Activated CD8-positive, alpha-beta T cell treated with anti-CD3 and anti-CD28 coated beads for 36 hours (primary cell): ENCODE results near the gene WHRN. TPM values are rescaled to one million over a fixed set of nuclear protein-coding genes. Genes with fewer than 3 reads are reported as not detected.

Experiments
- ATAC-seq: fragments of 200-7000 bp; cut with Tn5 transposase; one replicate; pipeline ENCODE4 v1.10.0; 2021; ENCODE audit warnings: mild to moderate bottlenecking, moderate library complexity
- CTCF ChIA-PET: fragments of 350-600 bp; sonication (Branson Sonifier 250); formaldehyde crosslinking; loops from one replicate; lab custom pipeline; 2021; ENCODE audit warnings: antibody characterized with exemption; lab: Charles Lee
- POLR2A ChIA-PET: fragments of 350-600 bp; sonication (Branson Sonifier 250); formaldehyde crosslinking; loops from one replicate; lab custom pipeline; 2021; ENCODE audit warnings: antibody characterized with exemption; lab: Charles Lee
- DNase-seq: peaks from one replicate; pipeline ENCODE4 v3.0.0-alpha.2; 2020
- H3K27ac Mint-ChIP-seq: one replicate; pipeline ENCODE4 v1.8.0; 2021; ENCODE audit warnings: mild to moderate bottlenecking, mixed read lengths
- H3K27me3 Mint-ChIP-seq: one replicate; pipeline ENCODE4 v1.8.0; 2021; ENCODE audit warnings: mixed read lengths
- H3K36me3 Mint-ChIP-seq: one replicate; pipeline ENCODE4 v1.8.0; 2021; ENCODE audit warnings: low read depth, mixed read lengths
- H3K4me1 Mint-ChIP-seq: one replicate; pipeline ENCODE4 v1.8.0; 2021; ENCODE audit warnings: low read depth, mixed read lengths
- H3K4me3 Mint-ChIP-seq: one replicate; pipeline ENCODE4 v1.8.0; 2021; ENCODE audit warnings: mild to moderate bottlenecking, moderate library complexity, mixed read lengths
- H3K9me3 Mint-ChIP-seq: one replicate; pipeline ENCODE4 v1.8.0; 2021; ENCODE audit warnings: mixed read lengths
- intact Hi-C: fragments of 100-400 bp; cut with micrococcal nuclease; formaldehyde crosslinking; loops from one replicate; pipeline ENCODE4 v1.10.0; 2022
- total RNA-seq, 2 experiments: library from RNA; stranded (reverse); gene quantifications; one replicate each; pipeline ENCODE4 v1.2.3, GENCODE V29; 2021
- TF ChIP-seq, protein P1 (sequence below): fragments of 200-600 bp; IDR thresholded peaks from one replicate; pipeline ENCODE4 v1.8.0; 2022; ENCODE audit warnings: antibody characterized with exemption, mild to moderate bottlenecking

Gene WHRN
- total RNA-seq, 2 experiments from 2014 or later, result 12.6 to 14.9 TPM

DNA sequence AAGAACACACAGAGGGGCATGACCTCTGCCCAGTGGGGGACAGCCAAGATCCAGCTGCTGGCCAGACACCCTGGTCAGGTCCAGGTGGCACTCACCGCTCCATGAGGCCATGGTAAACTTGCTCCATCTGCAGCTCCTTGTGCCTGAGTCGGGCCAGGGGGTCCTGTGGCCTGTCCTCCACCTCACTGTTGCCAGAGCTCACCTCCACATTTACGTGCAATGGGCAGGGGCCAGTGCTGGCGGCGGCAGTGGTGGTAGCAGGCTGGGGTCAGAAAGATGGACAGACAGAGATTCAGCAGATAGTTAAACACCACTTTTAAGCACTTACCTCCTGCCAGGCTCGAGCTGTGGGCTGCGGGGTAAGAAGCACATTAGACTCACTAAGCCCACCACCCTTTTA is 145.5 kb downstream of the WHRN start:
- POLR2A ChIA-PET, result interaction anchor here (1.0 to 1.3 kb wide), 4 partner anchors 9 to 28 kb away, joined by 4 read pairs; partner anchors contain the start of gene AKNA
- TF ChIP-seq, protein P1, sequence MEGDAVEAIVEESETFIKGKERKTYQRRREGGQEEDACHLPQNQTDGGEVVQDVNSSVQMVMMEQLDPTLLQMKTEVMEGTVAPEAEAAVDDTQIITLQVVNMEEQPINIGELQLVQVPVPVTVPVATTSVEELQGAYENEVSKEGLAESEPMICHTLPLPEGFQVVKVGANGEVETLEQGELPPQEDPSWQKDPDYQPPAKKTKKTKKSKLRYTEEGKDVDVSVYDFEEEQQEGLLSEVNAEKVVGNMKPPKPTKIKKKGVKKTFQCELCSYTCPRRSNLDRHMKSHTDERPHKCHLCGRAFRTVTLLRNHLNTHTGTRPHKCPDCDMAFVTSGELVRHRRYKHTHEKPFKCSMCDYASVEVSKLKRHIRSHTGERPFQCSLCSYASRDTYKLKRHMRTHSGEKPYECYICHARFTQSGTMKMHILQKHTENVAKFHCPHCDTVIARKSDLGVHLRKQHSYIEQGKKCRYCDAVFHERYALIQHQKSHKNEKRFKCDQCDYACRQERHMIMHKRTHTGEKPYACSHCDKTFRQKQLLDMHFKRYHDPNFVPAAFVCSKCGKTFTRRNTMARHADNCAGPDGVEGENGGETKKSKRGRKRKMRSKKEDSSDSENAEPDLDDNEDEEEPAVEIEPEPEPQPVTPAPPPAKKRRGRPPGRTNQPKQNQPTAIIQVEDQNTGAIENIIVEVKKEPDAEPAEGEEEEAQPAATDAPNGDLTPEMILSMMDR, result no peak
- Mint-ChIP-seq H3K27me3 (no peaks in the 10 kb centered on the region), H3K4me3 (no peak overlapping the region), H3K4me1 (peaks cover 64% of the 10 kb centered on the region), H3K36me3 (peaks cover 80% of the 10 kb centered on the region), H3K9me3 (no peaks in the 10 kb centered on the region), H3K27ac (peak overlapping the region; percentile 97)
- DNase-seq (no peak), ATAC-seq (no peak)
- CTCF ChIA-PET, result no interaction called here
- intact Hi-C loops, result no loop called here

- Mint-ChIP-seq H3K27me3 (no peaks in the 10 kb centered on the region), H3K4me1 (peaks cover 52% of the 10 kb centered on the region), H3K4me3 (no peak overlapping the region), H3K36me3 (peaks cover 71% of the 10 kb centered on the region), H3K27ac (peak overlapping the region; percentile 97), H3K9me3 (no peaks in the 10 kb centered on the region)
- intact Hi-C loops, result no loop called here
- CTCF ChIA-PET, result no interaction called here
- TF ChIP-seq, protein P1, result no peak
- DNase-seq, result no peak
- no peak for ATAC-seq
- POLR2A ChIA-PET, result interaction anchor here (1.0 to 4.2 kb wide), 4 partner anchors 10 to 38 kb away, joined by 3 to 21 read pairs (median 4); no protein-coding TSS in a partner anchor
These were observed 147.4 kb downstream of the WHRN start for GRCh38 chr9:114357911-114358328.

DNA sequence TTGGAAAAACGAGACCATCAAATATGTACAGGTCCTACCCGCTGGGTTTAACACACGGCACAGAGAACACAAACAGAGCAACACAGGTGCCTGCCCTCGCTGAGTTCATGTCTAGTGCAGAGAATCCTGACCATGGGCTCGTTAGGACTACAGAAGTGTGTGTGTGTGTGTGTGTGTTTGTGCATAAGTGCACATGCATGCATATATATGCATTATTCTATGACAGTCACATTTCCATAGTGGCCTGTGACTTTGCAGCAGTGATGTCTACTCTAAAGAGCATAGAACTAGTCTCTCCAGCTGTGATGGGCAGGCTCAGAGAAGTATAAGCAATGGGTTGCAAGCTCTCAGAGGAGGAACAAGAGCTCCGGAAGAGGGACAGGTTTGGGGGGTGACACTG is 147.9 kb downstream of the WHRN start:
- TF ChIP-seq, protein P1, result no peak
- ATAC-seq, result no peak
- H3K36me3 Mint-ChIP-seq, result peaks cover 69% of the 10 kb centered on the region
- intact Hi-C loops, result no loop called here
- no peaks in the 10 kb centered on the region for H3K27me3 Mint-ChIP-seq
- H3K9me3 Mint-ChIP-seq, result no peaks in the 10 kb centered on the region
- no peak for DNase-seq
- H3K4me3 Mint-ChIP-seq, result no peak overlapping the region
- CTCF ChIA-PET, result no interaction called here
- peak overlapping the region; percentile 47 for H3K27ac Mint-ChIP-seq
- POLR2A ChIA-PET, result interaction anchor here (4.2 kb wide), 1 partner anchor 10 kb away, joined by 21 read pairs; no protein-coding TSS in a partner anchor
- peaks cover 53% of the 10 kb centered on the region for H3K4me1 Mint-ChIP-seq

DNA sequence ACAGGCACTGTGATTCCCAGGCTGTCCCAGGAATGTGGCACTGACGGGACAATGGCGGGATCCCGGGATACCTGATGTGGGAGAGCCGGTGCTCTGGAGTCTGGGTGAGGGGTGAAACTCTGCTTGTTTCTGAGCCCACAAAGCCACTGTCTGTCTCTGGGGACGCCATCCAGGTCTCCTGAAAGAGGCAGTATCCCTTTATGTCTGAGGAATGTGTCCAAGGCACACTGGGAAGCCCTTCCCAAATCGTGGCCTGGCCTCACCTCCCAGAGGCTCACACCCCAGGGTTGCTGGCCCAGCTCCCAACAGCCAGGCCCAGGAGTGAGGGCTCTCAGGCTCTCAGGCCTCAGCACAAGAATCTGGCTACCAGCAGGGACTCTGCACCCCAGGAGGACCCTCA is 148.5 kb downstream of the WHRN start:
- Mint-ChIP-seq H3K36me3 (peaks cover 70% of the 10 kb centered on the region), H3K4me1 (peaks cover 55% of the 10 kb centered on the region), H3K27me3 (no peaks in the 10 kb centered on the region), H3K9me3 (no peaks in the 10 kb centered on the region), H3K4me3 (no peak overlapping the region), H3K27ac (peak overlapping the region; percentile 67)
- TF ChIP-seq, protein P1, result no peak
- ATAC-seq, result no peak
- intact Hi-C loops, result no loop called here
- ChIA-PET CTCF (no interaction called here), POLR2A (interaction anchor here (1.0 to 4.2 kb wide), 9 partner anchors 10 to 38 kb away, joined by 3 to 21 read pairs (median 4); no protein-coding TSS in a partner anchor)
- DNase-seq, result no peak

DNA sequence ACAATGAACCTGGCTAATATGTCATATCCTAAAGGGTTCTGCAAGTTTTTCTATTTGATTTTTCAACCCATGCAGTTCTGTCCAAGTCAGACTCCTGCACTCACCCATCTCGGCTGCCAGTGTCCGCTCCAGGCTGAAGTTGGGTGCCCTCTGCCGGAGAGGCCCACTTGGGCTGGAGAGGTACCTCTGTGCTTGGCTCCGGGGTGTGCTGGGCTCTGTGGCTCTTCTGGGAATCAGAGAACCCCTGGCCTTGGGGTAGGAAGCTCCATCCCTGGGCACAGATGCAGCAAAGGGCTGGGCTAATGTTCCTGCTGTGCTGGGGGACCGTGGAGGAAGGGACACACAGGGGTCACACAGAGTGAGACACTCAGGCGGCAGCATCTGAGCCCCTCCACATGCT is 149.5 kb downstream of the WHRN start:
- H3K27ac Mint-ChIP-seq, result peak overlapping the region; percentile 38
- H3K9me3 Mint-ChIP-seq, result no peaks in the 10 kb centered on the region

More for the DNA sequence above, 149.5 kb downstream of the WHRN start:
- Mint-ChIP-seq H3K36me3 (peaks cover 66% of the 10 kb centered on the region), H3K27me3 (no peaks in the 10 kb centered on the region), H3K4me3 (no peak overlapping the region), H3K4me1 (peaks cover 54% of the 10 kb centered on the region)
- TF ChIP-seq, protein P1, result no peak
- no peak for DNase-seq
- intact Hi-C loops, result no loop called here
- CTCF ChIA-PET, result no interaction called here
- ATAC-seq, result no peak
- POLR2A ChIA-PET, result interaction anchor here (1.0 to 4.2 kb wide), 10 partner anchors 9 to 39 kb away, joined by 3 to 21 read pairs (median 4); no protein-coding TSS in a partner anchor

Other genes with a start within 250 kb of the WHRN start
- gene ORM1, start 182.4 kb downstream of the WHRN start, total RNA-seq, result not detected
- not detected for gene ORM2, start 175.6 kb downstream of the WHRN start, total RNA-seq
- 100 to 1,000 TPM; 166 to 167 TPM for gene AKNA, start 117.5 kb downstream of the WHRN start, total RNA-seq
- 10 to 100 TPM; 34.1 to 34.7 TPM for gene ATP6V1G1, start 82.3 kb upstream of the WHRN start, total RNA-seq
- gene TMEM268, start 105.8 kb upstream of the WHRN start, total RNA-seq, result 10 to 100 TPM; 26.3 to 29.0 TPM
- not detected for gene TEX53, start 152.3 kb upstream of the WHRN start, total RNA-seq
- gene TEX48, start 176.7 kb upstream of the WHRN start, total RNA-seq, result under 1 TPM in 1 of 2 experiments, not detected in 1; 0.65 TPM